Liver (tissue), 3 donors: ENCODE data around the gene CNST.

Experiments
- ATF3 ChIP-seq: IDR thresholded peaks from 2 replicates; pipeline ENCODE4 v1.6.1; 2016; ENCODE audit warnings: antibody characterized with exemption
- CTCF ChIP-seq: fragments of 150-350 bp; IDR thresholded peaks from 2 replicates; pipeline ENCODE4 v1.5.1; 2017; ENCODE audit warnings: improper control_type of control experiment, low read depth, low read length; ENCODE audit not compliant: missing input control
- FOXA1 ChIP-seq: IDR thresholded peaks from 2 replicates; pipeline ENCODE4 v1.6.1; 2016; ENCODE audit warnings: antibody characterized with exemption
- FOXA2 ChIP-seq: IDR thresholded peaks from 2 replicates; pipeline ENCODE4 v1.6.1; 2016; ENCODE audit warnings: antibody characterized with exemption
- MAX ChIP-seq: IDR thresholded peaks from 2 replicates; pipeline ENCODE4 v1.6.1; 2016; ENCODE audit warnings: antibody characterized with exemption
- RAD21 ChIP-seq, 2 donors: IDR thresholded peaks; 2 replicates each; pipeline ENCODE4 v1.6.1; 2016; ENCODE audit warnings: antibody characterized with exemption in 2 of 2, mild to moderate bottlenecking in 2 of 2
- REST ChIP-seq: IDR thresholded peaks from 2 replicates; pipeline ENCODE4 v1.6.1; 2016; ENCODE audit warnings: antibody characterized with exemption, mild to moderate bottlenecking
- SP1 ChIP-seq: IDR thresholded peaks from 2 replicates; pipeline ENCODE4 v1.6.1; 2018; ENCODE audit warnings: antibody characterized with exemption, mild to moderate bottlenecking
- TAF1 ChIP-seq: conservative IDR thresholded peaks from 2 replicates; pipeline ENCODE4 v1.6.1; 2016; ENCODE audit warnings: antibody characterized with exemption, mild to moderate bottlenecking
- YY1 ChIP-seq: IDR thresholded peaks from 2 replicates; pipeline ENCODE4 v1.6.1; 2016; ENCODE audit warnings: antibody characterized with exemption, mild to moderate bottlenecking
- ZBTB33 ChIP-seq: IDR thresholded peaks from 2 replicates; pipeline ENCODE4 v1.6.1; 2016; ENCODE audit warnings: antibody characterized with exemption
- donor health status: healthy.
- donor health status: healthy.

GRCh38 chr1:246587032-246587431 is 20.8 kb downstream of the CNST start:
- TF ChIP-seq CTCF = no peak
- no peak for TF ChIP-seq TAF1
- TF ChIP-seq ZBTB33 = no peak
- no peak for TF ChIP-seq FOXA2
- TF ChIP-seq RAD21 (IDR thresholded peaks at IDR 0.05) = no peak
- TF ChIP-seq MAX = no peak
- TF ChIP-seq FOXA1 = no peak
- no peak for TF ChIP-seq ATF3
- no peak for TF ChIP-seq SP1
- no peak for TF ChIP-seq YY1
- TF ChIP-seq REST = no peak
